KOPT-K1 (cell line): ENCODE data around the gene UNG.

ENCODE experiments used
- H3K27ac ChIP-seq: fragments of 200-600 bp; sonication (generic); 2 replicates; pipeline ENCODE4 v1.5.1; 2016; ENCODE audit warnings: antibody characterized with exemption, mild to moderate bottlenecking, low read depth, low read length; ENCODE audit not compliant: poor library complexity, severe bottlenecking
- H3K36me3 ChIP-seq: fragments of 200-600 bp; sonication (generic); 2 replicates; pipeline ENCODE4 v1.5.1; 2017; ENCODE audit warnings: antibody characterized with exemption, mild to moderate bottlenecking, low read length, moderate library complexity; ENCODE audit not compliant: insufficient read depth
- H3K9me3 ChIP-seq: fragments of 200-600 bp; sonication (generic); 2 replicates; pipeline ENCODE4 v1.5.1; 2017; ENCODE audit warnings: antibody characterized with exemption, low read length, mild to moderate bottlenecking; ENCODE audit not compliant: insufficient read depth, poor library complexity, severe bottlenecking

Gene UNG

GRCh38 chr12:109100741-109101140 is 3.3 kb downstream of the UNG start:
- H3K36me3 ChIP-seq: peaks cover 73% of the 10 kb centered on the region
- no peak overlapping the region for H3K27ac ChIP-seq
- no peaks in the 10 kb centered on the region for H3K9me3 ChIP-seq

GRCh38 chr12:109102491-109102890 is 5.1 kb downstream of the UNG start:
- no peak overlapping the region for H3K27ac ChIP-seq

GRCh38 chr12:109105176-109105575 is 7.8 kb downstream of the UNG start:
- no peak overlapping the region for H3K27ac ChIP-seq
- peaks cover 98% of the 10 kb centered on the region for H3K36me3 ChIP-seq
- no peaks in the 10 kb centered on the region for H3K9me3 ChIP-seq

More at GRCh38 chr12:109102491-109102890, 5.1 kb downstream of the UNG start:
- Histone ChIP-seq H3K9me3 (no peaks in the 10 kb centered on the region), H3K36me3 (peaks cover 89% of the 10 kb centered on the region)

- Histone ChIP-seq H3K9me3 (no peaks in the 10 kb centered on the region), H3K27ac (no peak overlapping the region), H3K36me3 (peaks cover 69% of the 10 kb centered on the region)
Measured at GRCh38 chr12:109109746-109110350, 12.5 kb downstream of the UNG start.

- H3K27ac ChIP-seq: no peak overlapping the region
Measured at GRCh38 chr12:109110988-109111495, 13.6 kb downstream of the UNG start.

GRCh38 chr12:109112720-109113465 is 15.5 kb downstream of the UNG start:
- H3K9me3 ChIP-seq: no peaks in the 10 kb centered on the region
- H3K36me3 ChIP-seq: peaks cover 40% of the 10 kb centered on the region
- H3K27ac ChIP-seq: no peak overlapping the region

More at GRCh38 chr12:109110988-109111495, 13.6 kb downstream of the UNG start:
- Histone ChIP-seq H3K9me3 (no peaks in the 10 kb centered on the region), H3K36me3 (peaks cover 57% of the 10 kb centered on the region)

GRCh38 chr12:109113661-109114321 is 16.4 kb downstream of the UNG start:
- Histone ChIP-seq H3K36me3 (peaks cover 31% of the 10 kb centered on the region), H3K27ac (no peak overlapping the region), H3K9me3 (no peaks in the 10 kb centered on the region)

- H3K36me3 ChIP-seq: peaks cover 23% of the 10 kb centered on the region
- H3K9me3 ChIP-seq: no peaks in the 10 kb centered on the region
- H3K27ac ChIP-seq: no peak overlapping the region
Measured at GRCh38 chr12:109114644-109115043, 17.2 kb downstream of the UNG start.

- Histone ChIP-seq H3K9me3 (no peaks in the 10 kb centered on the region), H3K27ac (no peak overlapping the region), H3K36me3 (peaks cover 15% of the 10 kb centered on the region)
Measured at GRCh38 chr12:109115404-109115757, 18.0 kb downstream of the UNG start.

- no peaks in the 10 kb centered on the region for H3K9me3 ChIP-seq
- no peak within 1 kb of the TSS for H3K27ac ChIP-seq
Measured at GRCh38 chr12:109115758-109116610, 18.6 kb downstream of the UNG start, which contains the start of gene ACACB. ACACB (plus strand) TSS chr12:109116587; CDS start chr12:109139406, 22,819 bp downstream.

GRCh38 chr12:109116611-109116949 is 19.2 kb downstream of the UNG start:
- H3K36me3 ChIP-seq: peaks cover 3% of the 10 kb centered on the region; the same call in 1 of the 2 replicates
- H3K9me3 ChIP-seq: no peaks in the 10 kb centered on the region
- H3K27ac ChIP-seq: no peak overlapping the region

More at GRCh38 chr12:109115758-109116610, 18.6 kb downstream of the UNG start, which contains the start of gene ACACB:
- H3K36me3 ChIP-seq: peaks cover 9% of the 10 kb centered on the region; the same call in 1 of the 2 replicates

GRCh38 chr12:109120095-109120494 is 22.7 kb downstream of the UNG start:
- H3K9me3 ChIP-seq: no peaks in the 10 kb centered on the region
- no peak overlapping the region for H3K27ac ChIP-seq
- no peaks in the 10 kb centered on the region for H3K36me3 ChIP-seq

GRCh38 chr12:109120557-109120956 is 23.2 kb downstream of the UNG start:
- Histone ChIP-seq H3K9me3 (no peaks in the 10 kb centered on the region), H3K27ac (no peak overlapping the region), H3K36me3 (no peaks in the 10 kb centered on the region)

GRCh38 chr12:109121346-109121880 is 24.0 kb downstream of the UNG start:
- no peak overlapping the region for H3K27ac ChIP-seq
- H3K9me3 ChIP-seq: no peaks in the 10 kb centered on the region
- no peaks in the 10 kb centered on the region for H3K36me3 ChIP-seq
